ENCODE data around the gene CLASP1. TPM values are rescaled to one million over a fixed set of nuclear protein-coding genes. Genes with fewer than 3 reads are reported as not detected.

Gene CLASP1
- total RNA-seq, 1 experiment from 2014 or later = 45.9 TPM

GRCh38 chr2:121468936-121469335 is 180.3 kb downstream of the CLASP1 start:
- no peak overlapping the region for H2BK120ac ChIP-seq (ENCODE audit: low read depth, low read length, poor library complexity, severe bottlenecking)
- no peak for TF ChIP-seq CTCF (conservative IDR thresholded peaks at IDR 0.05)
- H3K9me3 ChIP-seq (ENCODE audit: control insufficient read depth, low read depth, low read length) = no peaks in the 10 kb centered on the region
- H2AK5ac ChIP-seq (ENCODE audit: insufficient read length, low read length) = no peak overlapping the region
- H4K5ac ChIP-seq (ENCODE audit: insufficient read length, low read depth, low read length) = no peak overlapping the region
- peak overlapping the region in 1 of 3 experiments; percentile 81; a peak in 2 of 7 replicates for H3K27ac Mint-ChIP-seq
- no peak overlapping the region for H3K27ac ChIP-seq (ENCODE audit: insufficient read length, low read depth, low read length)
- H3K4me3 Mint-ChIP-seq = no peak overlapping the region
- DNase-seq = no peak
- no peak overlapping the region for H2BK5ac ChIP-seq (ENCODE audit: insufficient read length, low read length)
- no peak overlapping the region for H3K14ac ChIP-seq (ENCODE audit: insufficient read depth, low read length)
- no peaks in the 10 kb centered on the region for H3K27me3 Mint-ChIP-seq (ENCODE audit: low read depth)
- H3K79me1 ChIP-seq (ENCODE audit: insufficient read depth, low read depth, low read length, poor library complexity, severe bottlenecking) = no peaks in the 10 kb centered on the region
- H4K20me1 ChIP-seq (ENCODE audit: control insufficient read depth, insufficient read depth, insufficient read length) = no peaks in the 10 kb centered on the region
- H3K36me3 Mint-ChIP-seq (ENCODE audit: insufficient read depth in 1 of 3, low read depth in 3 of 3) = peaks cover 31 to 43% (median 40%) of the 10 kb centered on the region in 3 experiments; a peak in 6 of 7 replicates
- no peak overlapping the region for H3K23ac ChIP-seq (ENCODE audit: insufficient read length, low read depth, low read length)
- H3K23me2 ChIP-seq (ENCODE audit: insufficient read length, low read depth, low read length, poor library complexity, severe bottlenecking) = no peaks in the 10 kb centered on the region
- no peak overlapping the region for H3K56ac ChIP-seq (ENCODE audit: insufficient read length, low read depth, low read length)
- H3K4ac ChIP-seq (ENCODE audit: low read depth, low read length) = no peak overlapping the region
- peaks cover 19 to 24% of the 10 kb centered on the region in 2 experiments for H3K4me1 Mint-ChIP-seq
- no peak overlapping the region for H2BK15ac ChIP-seq (ENCODE audit: low read depth, low read length)
- no peak overlapping the region for H4K91ac ChIP-seq (ENCODE audit: insufficient read length, low read depth, low read length)
- H3K9ac ChIP-seq (ENCODE audit: extremely low read depth, insufficient read length, low read length) = no peak overlapping the region
- H2BK12ac ChIP-seq (ENCODE audit: insufficient read length, low read depth, low read length) = no peak overlapping the region
- H3K9me3 Mint-ChIP-seq = no peaks in the 10 kb centered on the region
- H4K8ac ChIP-seq (replicated peaks; ENCODE audit: insufficient read length, low read depth, low read length) = no peak overlapping the region
- no peaks in the 10 kb centered on the region for H3K27me3 ChIP-seq (ENCODE audit: insufficient read depth, low read length)
- H3K18ac ChIP-seq (ENCODE audit: insufficient read length, low read depth, low read length) = no peak overlapping the region
- H2AFZ ChIP-seq (ENCODE audit: low read length) = no peak overlapping the region
- H3K4me2 ChIP-seq (ENCODE audit: insufficient read depth, insufficient read length, low read length) = no peak overlapping the region
- H3T11ph ChIP-seq (ENCODE audit: low read length) = no peak overlapping the region
- H3K79me2 ChIP-seq (ENCODE audit: insufficient read depth, low read length) = 0 out of 2 replicates have a peak, but pooled peaks cover 2% of the 10 kb centered on the region
- no peak overlapping the region for H2BK20ac ChIP-seq (ENCODE audit: low read depth, low read length, poor library complexity, severe bottlenecking)
- no CpG with 5 or more reads among the region's 6 CpGs for WGBS (ENCODE audit: extremely low coverage, insufficient read length, low lambda C conversion rate)
- no peaks in the 10 kb centered on the region; the same call in 1 of the 2 replicates for H3K4me1 ChIP-seq (ENCODE audit: insufficient read depth, low read length)

Measured in H9 (cell line).